Neural cell (in vitro differentiated cells): ENCODE results near the gene ANKRD60. TPM values are rescaled to one million over a fixed set of nuclear protein-coding genes. Genes with fewer than 3 reads are reported as not detected.

ENCODE experiments used
- H2AFZ ChIP-seq: fragments of 200-600, 300-800 bp; sonication (generic), shearing (Covaris generic); 2 replicates; pipeline ENCODE4 v1.6.0; 2014; ENCODE audit warnings: low read depth, mild to moderate bottlenecking, antibody characterized with exemption, low read length, moderate library complexity
- H3F3A ChIP-seq: fragments of 200-600 bp; shearing (Covaris generic); 2 replicates; pipeline ENCODE4 v1.6.1; 2016; ENCODE audit warnings: mild to moderate bottlenecking, moderate library complexity, mixed read lengths, antibody characterized with exemption, low read length; ENCODE audit not compliant: insufficient read depth, poor library complexity, severe bottlenecking
- H3K27ac ChIP-seq: fragments of 200-600, 300-800 bp; sonication (generic), shearing (Covaris generic); 2 replicates; pipeline ENCODE4 v1.5.1; 2014; ENCODE audit warnings: mild to moderate bottlenecking, low read length, moderate library complexity
- H3K27me3 ChIP-seq: fragments of 300-800, 200-600 bp; sonication (generic), shearing (Covaris generic); 2 replicates; pipeline ENCODE4 v1.6.0; 2014; ENCODE audit warnings: mild to moderate bottlenecking, low read depth, low read length, moderate library complexity; ENCODE audit not compliant: insufficient read depth
- H3K36me3 ChIP-seq: fragments of 300-800, 200-600 bp; sonication (generic), shearing (Covaris generic); 2 replicates; pipeline ENCODE4 v1.5.1; 2014; ENCODE audit warnings: mild to moderate bottlenecking, antibody characterized with exemption, low read length, moderate library complexity; ENCODE audit not compliant: insufficient read depth
- H3K4me2 ChIP-seq: fragments of 300-800, 200-600 bp; sonication (generic), shearing (Covaris generic); 2 replicates; pipeline ENCODE4 v1.6.0; 2014; ENCODE audit warnings: mild to moderate bottlenecking, low read length
- H3K4me3 ChIP-seq: fragments of 300-800, 200-600 bp; sonication (generic), shearing (Covaris generic); 2 replicates; pipeline ENCODE4 v1.5.1; 2014; ENCODE audit warnings: mild to moderate bottlenecking, low read length, moderate library complexity
- H3K79me2 ChIP-seq: fragments of 200-600 bp; shearing (Covaris generic); replicated peaks from 2 replicates; pipeline ENCODE4 v1.6.0; 2014; ENCODE audit warnings: mild to moderate bottlenecking, low read length, moderate library complexity; ENCODE audit not compliant: insufficient read depth
- H3K9ac ChIP-seq: fragments of 300-800, 200-600 bp; sonication (generic), shearing (Covaris generic); 2 replicates; pipeline ENCODE4 v1.6.1; 2016; ENCODE audit warnings: mild to moderate bottlenecking, low read length, mixed read lengths
- H3K9me2 ChIP-seq: fragments of 200-600 bp; shearing (Covaris generic); 2 replicates; pipeline ENCODE4 v1.6.1; 2016; ENCODE audit warnings: mild to moderate bottlenecking, low read length, mixed read lengths; ENCODE audit not compliant: insufficient read depth
- H3K9me3 ChIP-seq: fragments of 200-600, 300-800 bp; sonication (generic), shearing (Covaris generic); 2 replicates; pipeline ENCODE4 v1.6.1; 2016; ENCODE audit warnings: mild to moderate bottlenecking, mixed run types, low read length, moderate library complexity, mixed read lengths
- H4K20me1 ChIP-seq: fragments of 200-600 bp; shearing (Covaris generic); 2 replicates; pipeline ENCODE4 v1.6.1; 2016; ENCODE audit warnings: mild to moderate bottlenecking, mixed run types; ENCODE audit not compliant: insufficient read depth
- EP300 ChIP-seq: fragments of 450-650 bp; conservative IDR thresholded peaks from 2 replicates; pipeline ENCODE4 v1.6.1; 2014; ENCODE audit warnings: antibody characterized with exemption, mild to moderate bottlenecking, moderate library complexity; ENCODE audit not compliant: poor library complexity, severe bottlenecking
- EZH2 ChIP-seq: fragments of 200-600, 300-800 bp; shearing (Covaris generic), sonication (generic); IDR thresholded peaks from 2 replicates; pipeline ENCODE4 v1.6.1; 2014; ENCODE audit warnings: antibody characterized with exemption, low read length, borderline replicate concordance, mild to moderate bottlenecking; ENCODE audit not compliant: insufficient read depth, poor library complexity, severe bottlenecking
- MXI1 ChIP-seq: fragments of 450-650 bp; conservative IDR thresholded peaks from 2 replicates; pipeline ENCODE4 v1.6.1; 2014; ENCODE audit warnings: antibody characterized with exemption, mild to moderate bottlenecking; ENCODE audit not compliant: poor library complexity, severe bottlenecking
- POLR2AphosphoS5 ChIP-seq: IDR thresholded peaks from 2 replicates; pipeline ENCODE4 v1.6.1; 2012
- RAD21 ChIP-seq: fragments of 450-650 bp; conservative IDR thresholded peaks from 2 replicates; pipeline ENCODE4 v1.6.1; 2014; ENCODE audit warnings: antibody characterized with exemption, mild to moderate bottlenecking, moderate library complexity
- SMC3 ChIP-seq: fragments of 450-650 bp; conservative IDR thresholded peaks from 2 replicates; pipeline ENCODE4 v1.6.1; 2014; ENCODE audit warnings: antibody characterized with exemption, mild to moderate bottlenecking, moderate library complexity; ENCODE audit not compliant: poor library complexity
- TAF1 ChIP-seq: IDR thresholded peaks from 2 replicates; pipeline ENCODE4 v1.6.1; 2012; ENCODE audit warnings: low read depth
- polyA plus RNA-seq: library from polyadenylated mRNA; depleted of rRNA; stranded (reverse); fragments of >200 nt; gene quantifications from 2 replicates; pipeline ENCODE4 v1.2.3, GENCODE V29; 2014
- TF ChIP-seq, protein P1 (sequence below): fragments of 450-650 bp; IDR thresholded peaks from 2 replicates; pipeline ENCODE4 v1.5.1; 2014; ENCODE audit warnings: antibody characterized with exemption, mild to moderate bottlenecking, moderate library complexity; ENCODE audit not compliant: poor library complexity, severe bottlenecking
- TF ChIP-seq, protein P2 (sequence below): IDR thresholded peaks from 2 replicates; pipeline ENCODE4 v1.6.1; 2012; ENCODE audit warnings: borderline replicate concordance

The ANKRD60 gene
- polyA plus RNA-seq, 1 donor from 2014 or later = not detected

DNA sequence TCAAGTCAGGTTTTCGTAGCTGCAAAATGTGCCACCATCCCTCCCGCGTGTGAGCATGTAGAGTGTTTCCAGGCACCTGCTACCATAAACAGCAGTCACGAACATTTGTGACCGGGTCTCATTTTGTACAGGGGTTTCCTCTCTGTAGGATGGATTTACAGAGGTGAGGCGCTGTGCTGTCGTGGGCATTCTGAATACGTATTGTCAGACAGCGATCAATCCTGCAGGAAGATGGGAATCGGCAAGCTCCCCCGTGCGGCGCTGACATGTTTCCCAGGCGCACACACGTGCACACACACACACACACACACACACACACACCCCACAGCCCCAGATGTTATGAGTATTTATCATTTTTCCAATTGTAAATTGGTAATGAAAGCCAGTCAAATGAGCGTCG is 15.8 kb downstream of the ANKRD60 start:
- Histone ChIP-seq H3K36me3 (no peaks in the 10 kb centered on the region), H3K27me3 (no peaks in the 10 kb centered on the region), H3K9ac (no peak overlapping the region), H3K4me2 (no peak overlapping the region), H2AFZ (no peak overlapping the region), H3K4me3 (no peak overlapping the region), H3K9me3 (no peaks in the 10 kb centered on the region), H3K27ac (no peak overlapping the region), H3F3A (no peaks in the 10 kb centered on the region), H4K20me1 (no peaks in the 10 kb centered on the region), H3K79me2 (no peaks in the 10 kb centered on the region), H3K9me2 (no peaks in the 10 kb centered on the region)
- TF ChIP-seq MXI1 (no peak), EZH2 (no peak), EP300 (no peak), TAF1 (no peak), SMC3 (no peak), RAD21 (no peak), POLR2AphosphoS5 (no peak)
- TF ChIP-seq, protein P1, sequence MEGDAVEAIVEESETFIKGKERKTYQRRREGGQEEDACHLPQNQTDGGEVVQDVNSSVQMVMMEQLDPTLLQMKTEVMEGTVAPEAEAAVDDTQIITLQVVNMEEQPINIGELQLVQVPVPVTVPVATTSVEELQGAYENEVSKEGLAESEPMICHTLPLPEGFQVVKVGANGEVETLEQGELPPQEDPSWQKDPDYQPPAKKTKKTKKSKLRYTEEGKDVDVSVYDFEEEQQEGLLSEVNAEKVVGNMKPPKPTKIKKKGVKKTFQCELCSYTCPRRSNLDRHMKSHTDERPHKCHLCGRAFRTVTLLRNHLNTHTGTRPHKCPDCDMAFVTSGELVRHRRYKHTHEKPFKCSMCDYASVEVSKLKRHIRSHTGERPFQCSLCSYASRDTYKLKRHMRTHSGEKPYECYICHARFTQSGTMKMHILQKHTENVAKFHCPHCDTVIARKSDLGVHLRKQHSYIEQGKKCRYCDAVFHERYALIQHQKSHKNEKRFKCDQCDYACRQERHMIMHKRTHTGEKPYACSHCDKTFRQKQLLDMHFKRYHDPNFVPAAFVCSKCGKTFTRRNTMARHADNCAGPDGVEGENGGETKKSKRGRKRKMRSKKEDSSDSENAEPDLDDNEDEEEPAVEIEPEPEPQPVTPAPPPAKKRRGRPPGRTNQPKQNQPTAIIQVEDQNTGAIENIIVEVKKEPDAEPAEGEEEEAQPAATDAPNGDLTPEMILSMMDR = no peak
- TF ChIP-seq, protein P2, sequence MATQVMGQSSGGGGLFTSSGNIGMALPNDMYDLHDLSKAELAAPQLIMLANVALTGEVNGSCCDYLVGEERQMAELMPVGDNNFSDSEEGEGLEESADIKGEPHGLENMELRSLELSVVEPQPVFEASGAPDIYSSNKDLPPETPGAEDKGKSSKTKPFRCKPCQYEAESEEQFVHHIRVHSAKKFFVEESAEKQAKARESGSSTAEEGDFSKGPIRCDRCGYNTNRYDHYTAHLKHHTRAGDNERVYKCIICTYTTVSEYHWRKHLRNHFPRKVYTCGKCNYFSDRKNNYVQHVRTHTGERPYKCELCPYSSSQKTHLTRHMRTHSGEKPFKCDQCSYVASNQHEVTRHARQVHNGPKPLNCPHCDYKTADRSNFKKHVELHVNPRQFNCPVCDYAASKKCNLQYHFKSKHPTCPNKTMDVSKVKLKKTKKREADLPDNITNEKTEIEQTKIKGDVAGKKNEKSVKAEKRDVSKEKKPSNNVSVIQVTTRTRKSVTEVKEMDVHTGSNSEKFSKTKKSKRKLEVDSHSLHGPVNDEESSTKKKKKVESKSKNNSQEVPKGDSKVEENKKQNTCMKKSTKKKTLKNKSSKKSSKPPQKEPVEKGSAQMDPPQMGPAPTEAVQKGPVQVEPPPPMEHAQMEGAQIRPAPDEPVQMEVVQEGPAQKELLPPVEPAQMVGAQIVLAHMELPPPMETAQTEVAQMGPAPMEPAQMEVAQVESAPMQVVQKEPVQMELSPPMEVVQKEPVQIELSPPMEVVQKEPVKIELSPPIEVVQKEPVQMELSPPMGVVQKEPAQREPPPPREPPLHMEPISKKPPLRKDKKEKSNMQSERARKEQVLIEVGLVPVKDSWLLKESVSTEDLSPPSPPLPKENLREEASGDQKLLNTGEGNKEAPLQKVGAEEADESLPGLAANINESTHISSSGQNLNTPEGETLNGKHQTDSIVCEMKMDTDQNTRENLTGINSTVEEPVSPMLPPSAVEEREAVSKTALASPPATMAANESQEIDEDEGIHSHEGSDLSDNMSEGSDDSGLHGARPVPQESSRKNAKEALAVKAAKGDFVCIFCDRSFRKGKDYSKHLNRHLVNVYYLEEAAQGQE = no peak

DNA sequence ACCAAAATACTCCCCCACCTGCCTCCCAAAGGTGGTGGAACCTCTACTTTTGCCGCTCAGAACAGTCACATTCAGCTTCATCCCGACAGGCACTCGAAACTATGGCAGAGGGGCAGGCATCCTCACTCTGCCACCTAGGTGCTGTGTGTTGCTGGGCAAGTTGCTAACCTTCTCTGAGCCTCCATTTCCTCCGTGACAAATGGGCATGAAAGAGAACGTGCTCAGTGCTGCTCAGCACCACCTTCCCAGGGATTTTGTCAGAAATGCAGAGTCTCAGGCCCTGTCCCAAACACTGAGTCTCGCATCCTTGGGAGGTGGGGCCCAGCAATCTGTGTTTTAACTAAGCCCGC is 18.1 kb downstream of the ANKRD60 start:
- H4K20me1 ChIP-seq = no peaks in the 10 kb centered on the region
- no peaks in the 10 kb centered on the region for H3F3A ChIP-seq
- H3K79me2 ChIP-seq = no peaks in the 10 kb centered on the region
- no peak overlapping the region for H3K9ac ChIP-seq
- H3K27me3 ChIP-seq = no peaks in the 10 kb centered on the region
- no peaks in the 10 kb centered on the region for H3K9me2 ChIP-seq
- no peak overlapping the region for H2AFZ ChIP-seq
- TF ChIP-seq RAD21 (no peak), SMC3 (no peak), EP300 (no peak)
- H3K36me3 ChIP-seq = no peaks in the 10 kb centered on the region
- H3K9me3 ChIP-seq = no peaks in the 10 kb centered on the region
- H3K27ac ChIP-seq = no peak overlapping the region
- H3K4me2 ChIP-seq = no peak overlapping the region
- H3K4me3 ChIP-seq = no peak overlapping the region
